HepG2 (cell line): ENCODE results near the gene CCSER2. TPM values are rescaled to one million over a fixed set of nuclear protein-coding genes. Genes with fewer than 3 reads are reported as not detected.

Source experiments
- FIP1L1 ChIP-seq: fragments of 200-400 bp; formaldehyde crosslinking; IDR thresholded peaks from 2 replicates; pipeline ENCODE4 v1.6.1; 2018; ENCODE audit warnings: low read depth, mild to moderate bottlenecking, low read length, moderate library complexity, borderline replicate concordance; ENCODE audit not compliant: insufficient read depth
- HOXA5 ChIP-seq: sonication (generic); formaldehyde crosslinking; IDR thresholded peaks from 2 replicates; pipeline ENCODE4 v1.4.0; 2020; ENCODE audit warnings: missing genetic modification reagents
- ISL2 ChIP-seq: sonication (generic); formaldehyde crosslinking; IDR thresholded peaks from 2 replicates; pipeline ENCODE4 v1.5.0; 2020; ENCODE audit warnings: missing genetic modification reagents
- MYPOP ChIP-seq: sonication (generic); formaldehyde crosslinking; IDR thresholded peaks from 2 replicates; pipeline ENCODE4 v1.8.1; 2023; ENCODE audit warnings: mild to moderate bottlenecking, moderate library complexity, missing genetic modification reagents
- NFIB ChIP-seq: sonication (generic); formaldehyde crosslinking; IDR thresholded peaks from 2 replicates; pipeline ENCODE4 v1.9.0; 2021; ENCODE audit warnings: missing genetic modification reagents, mild to moderate bottlenecking, borderline replicate concordance
- RXRB ChIP-seq: IDR thresholded peaks from 2 replicates; pipeline ENCODE4 v1.6.1; 2016; ENCODE audit warnings: borderline replicate concordance, missing genetic modification reagents, missing compliant biosample characterization
- SKI ChIP-seq: fragments of 450-650 bp; IDR thresholded peaks from one replicate; pipeline ENCODE4 v1.6.1; 2018; ENCODE audit warnings: mild to moderate bottlenecking; ENCODE audit not compliant: partially characterized antibody
- SRSF1 ChIP-seq: fragments of 200-400 bp; formaldehyde crosslinking; optimal IDR thresholded peaks from 2 replicates; pipeline ENCODE3; 2017; ENCODE audit warnings: mild to moderate bottlenecking, low read depth, low read length, moderate library complexity
- TFE3 ChIP-seq: IDR thresholded peaks from 2 replicates; pipeline ENCODE4 v1.6.1; 2016
- THAP7 ChIP-seq: sonication (generic); formaldehyde crosslinking; IDR thresholded peaks from 2 replicates; pipeline ENCODE4 v1.8.1; 2023; ENCODE audit warnings: mild to moderate bottlenecking, missing genetic modification reagents
- ZNF264 ChIP-seq: sonication (generic); formaldehyde crosslinking; IDR thresholded peaks from 2 replicates; pipeline ENCODE4 v1.4.0; 2020; ENCODE audit warnings: missing genetic modification reagents
- ZNF609 ChIP-seq: sonication (generic); formaldehyde crosslinking; IDR thresholded peaks from 2 replicates; pipeline ENCODE4 v1.4.0; 2020; ENCODE audit warnings: mild to moderate bottlenecking, missing genetic modification reagents, borderline replicate concordance
- ZNF782 ChIP-seq: sonication (generic); formaldehyde crosslinking; IDR thresholded peaks from 2 replicates; pipeline ENCODE4 v1.4.0; 2020; ENCODE audit warnings: missing genetic modification reagents, mild to moderate bottlenecking, borderline replicate concordance
- ZSCAN25 ChIP-seq: sonication (generic); formaldehyde crosslinking; IDR thresholded peaks from 2 replicates; pipeline ENCODE4 v1.8.0; 2022; ENCODE audit warnings: mild to moderate bottlenecking, missing genetic modification reagents
- polyA plus RNA-seq, 8 experiments: library from polyadenylated mRNA; depleted of rRNA in 3 of 8; stranded (reverse) in 7 of 8; unstranded in 1 of 8; fragments of >200 nt; fragmentation: Illumina TruSeq in 4 of 8; extraction: Trizol in 4 of 8; gene quantifications; 2 replicates each; pipeline versions ENCODE4 v1.2.1 to v1.2.3, GENCODE V29; 2011 to 2016; ENCODE audit warnings: low read depth in 4 of 8, missing spikeins in 1 of 8, mixed read lengths in 1 of 8; ENCODE audit not compliant: insufficient read depth in 1 of 8
- total RNA-seq, 5 experiments: library from RNA; depleted of rRNA; stranded (reverse); fragments of >200 nt; fragmentation: Illumina TruSeq; extraction: Trizol; gene quantifications; 2 replicates each; pipeline ENCODE4 v1.2.3, GENCODE V29; 2016; ENCODE audit warnings: low read depth in 1 of 5
- TF ChIP-seq, protein P1 (sequence below): sonication (generic); formaldehyde crosslinking; IDR thresholded peaks from 2 replicates; pipeline ENCODE4 v1.4.0; 2020; ENCODE audit warnings: low read depth, mild to moderate bottlenecking, missing genetic modification reagents
- TF ChIP-seq, protein P2 (sequence below): sonication (generic); formaldehyde crosslinking; IDR thresholded peaks from 2 replicates; pipeline ENCODE4 v1.5.0; 2020; ENCODE audit warnings: missing genetic modification reagents

The CCSER2 gene
- total and polyA plus RNA-seq, 2 of the 13 experiments (the other 11 are each of a cell fraction or from before 2014, with no cell fraction given) = 13.3 to 17.2 TPM

GRCh38 chr10:84523526-84523925 lies 195.1 kb downstream of the CCSER2 start (continued):
- TF ChIP-seq, protein P1, sequence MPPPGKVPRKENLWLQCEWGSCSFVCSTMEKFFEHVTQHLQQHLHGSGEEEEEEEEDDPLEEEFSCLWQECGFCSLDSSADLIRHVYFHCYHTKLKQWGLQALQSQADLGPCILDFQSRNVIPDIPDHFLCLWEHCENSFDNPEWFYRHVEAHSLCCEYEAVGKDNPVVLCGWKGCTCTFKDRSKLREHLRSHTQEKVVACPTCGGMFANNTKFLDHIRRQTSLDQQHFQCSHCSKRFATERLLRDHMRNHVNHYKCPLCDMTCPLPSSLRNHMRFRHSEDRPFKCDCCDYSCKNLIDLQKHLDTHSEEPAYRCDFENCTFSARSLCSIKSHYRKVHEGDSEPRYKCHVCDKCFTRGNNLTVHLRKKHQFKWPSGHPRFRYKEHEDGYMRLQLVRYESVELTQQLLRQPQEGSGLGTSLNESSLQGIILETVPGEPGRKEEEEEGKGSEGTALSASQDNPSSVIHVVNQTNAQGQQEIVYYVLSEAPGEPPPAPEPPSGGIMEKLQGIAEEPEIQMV (CRISPR knock-in tag) = no peak
- TF ChIP-seq RXRB (CRISPR knock-in tag) = peak; percentile 59; the same call in 1 of the 2 replicates
- TF ChIP-seq THAP7 (CRISPR knock-in tag) = no peak
- no peak for TF ChIP-seq ZNF782 (CRISPR knock-in tag)
- TF ChIP-seq ZSCAN25 = no peak
- TF ChIP-seq ZNF609 (CRISPR knock-in tag) = peak; percentile 45; the same call in 1 of the 2 replicates
- no peak for TF ChIP-seq HOXA5 (CRISPR knock-in tag)
- TF ChIP-seq SKI = no peak
- TF ChIP-seq SRSF1 = no peak
- TF ChIP-seq, protein P2, sequence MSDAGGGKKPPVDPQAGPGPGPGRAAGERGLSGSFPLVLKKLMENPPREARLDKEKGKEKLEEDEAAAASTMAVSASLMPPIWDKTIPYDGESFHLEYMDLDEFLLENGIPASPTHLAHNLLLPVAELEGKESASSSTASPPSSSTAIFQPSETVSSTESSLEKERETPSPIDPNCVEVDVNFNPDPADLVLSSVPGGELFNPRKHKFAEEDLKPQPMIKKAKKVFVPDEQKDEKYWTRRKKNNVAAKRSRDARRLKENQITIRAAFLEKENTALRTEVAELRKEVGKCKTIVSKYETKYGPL (CRISPR knock-in tag) = no peak
- TF ChIP-seq ISL2 (CRISPR knock-in tag) = peak; percentile 38; the same call in 1 of the 2 replicates
- TF ChIP-seq TFE3 (CRISPR knock-in tag) = peak; percentile 55; the same call in 1 of the 2 replicates
- TF ChIP-seq FIP1L1 = no peak
- no peak for TF ChIP-seq MYPOP (CRISPR knock-in tag)
- TF ChIP-seq NFIB (CRISPR knock-in tag) = no peak
- no peak for TF ChIP-seq ZNF264
